ENCODE measurements around the gene RPS2.
"Not testable (repeated sequence)": the region's sequence is repeated elsewhere in the genome, so short reads cannot be mapped to it uniquely, and the experiment has no call there.

The RPS2 gene

GRCh38 chr16:1941162-1942046 lies 23.2 kb downstream of the RPS2 start:
- FAIRE-seq = no peak

DNA sequence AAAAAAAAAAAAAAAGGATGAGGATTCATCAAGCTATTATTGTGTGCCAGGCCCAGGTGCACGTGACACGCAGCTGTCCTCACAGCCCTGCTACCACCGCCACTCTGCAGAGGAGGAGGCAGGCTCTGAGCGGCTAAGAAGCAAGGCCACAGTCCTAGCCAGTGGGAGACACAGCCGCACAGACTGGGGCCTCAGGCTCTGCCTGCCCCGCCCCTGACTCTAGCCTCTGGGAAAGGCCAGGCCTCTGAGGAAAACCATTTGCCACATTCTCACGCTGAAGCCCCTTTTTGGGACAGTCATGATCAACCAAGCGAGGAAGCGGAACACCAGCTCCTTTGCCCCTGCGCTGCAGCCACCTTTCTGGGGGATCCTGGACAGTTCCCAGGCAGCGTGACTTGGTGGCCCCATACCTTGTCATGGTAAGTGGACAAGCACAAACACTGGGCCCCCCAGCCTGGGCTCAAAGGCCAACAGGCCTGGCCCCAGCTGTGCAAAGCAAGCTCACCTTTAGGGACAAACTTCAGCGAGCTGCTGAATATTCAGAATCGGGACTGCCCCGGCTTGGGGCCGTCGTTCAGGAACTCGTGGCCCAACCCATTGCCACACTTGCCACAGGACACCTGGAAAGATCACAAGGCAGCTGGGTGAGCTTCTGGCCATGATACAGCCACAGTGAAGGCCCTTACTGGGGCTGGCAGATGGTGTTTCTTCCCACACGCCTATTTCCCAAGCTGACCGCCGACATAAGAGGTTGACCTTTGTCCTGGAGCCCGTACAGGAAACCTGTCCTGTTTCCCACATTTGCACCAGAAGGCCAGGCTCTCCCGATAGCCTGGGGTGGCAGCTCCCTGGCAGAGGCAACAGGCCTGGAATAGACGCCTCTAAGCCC lies 24.1 kb downstream of the RPS2 start:
- FAIRE-seq = no peak

- not testable (repeated sequence) for FAIRE-seq
Observed at GRCh38 chr16:1939833-1940232, 24.8 kb downstream of the RPS2 start.

DNA sequence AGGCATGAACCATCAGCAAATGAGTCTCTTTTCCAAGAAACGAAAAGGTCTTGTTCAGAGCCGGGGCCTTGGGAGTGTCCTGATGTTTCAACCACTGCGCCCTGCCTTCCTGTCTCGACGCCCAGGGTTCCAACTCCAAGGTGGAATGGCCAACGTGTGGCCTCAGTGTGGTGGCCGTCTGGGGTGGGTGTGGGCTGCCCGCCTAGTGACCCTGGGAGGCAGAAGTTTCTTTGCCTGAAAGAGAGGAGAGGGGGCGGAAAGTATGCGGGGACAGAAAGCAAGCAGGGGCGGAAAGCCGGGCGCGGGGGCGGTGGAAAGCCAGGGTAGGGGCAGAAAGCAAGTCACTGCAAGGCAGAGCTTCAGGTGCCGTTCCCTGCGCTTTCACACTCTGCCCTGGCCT lies 25.7 kb downstream of the RPS2 start:
- FAIRE-seq = no peak

DNA sequence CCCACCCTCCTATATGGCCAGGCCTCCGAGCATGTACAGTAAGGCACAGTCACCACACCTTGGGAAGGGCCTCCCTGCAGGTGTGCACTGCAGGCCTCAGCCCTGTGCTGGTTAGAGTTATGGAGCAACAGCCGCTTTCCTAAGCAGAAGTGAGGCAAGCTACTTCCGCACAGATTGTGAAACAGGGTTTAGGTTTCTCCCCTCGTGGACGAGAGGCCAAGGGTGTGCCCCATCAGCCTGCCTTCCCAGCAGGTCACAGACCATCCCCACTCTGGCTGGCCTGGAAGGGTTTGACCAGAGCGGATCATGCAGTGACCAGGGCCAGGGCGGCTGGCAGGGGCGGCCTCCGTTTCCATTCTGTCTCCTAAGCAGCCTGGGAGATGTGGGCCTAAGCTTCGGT lies 26.3 kb downstream of the RPS2 start:
- no peak for FAIRE-seq

DNA sequence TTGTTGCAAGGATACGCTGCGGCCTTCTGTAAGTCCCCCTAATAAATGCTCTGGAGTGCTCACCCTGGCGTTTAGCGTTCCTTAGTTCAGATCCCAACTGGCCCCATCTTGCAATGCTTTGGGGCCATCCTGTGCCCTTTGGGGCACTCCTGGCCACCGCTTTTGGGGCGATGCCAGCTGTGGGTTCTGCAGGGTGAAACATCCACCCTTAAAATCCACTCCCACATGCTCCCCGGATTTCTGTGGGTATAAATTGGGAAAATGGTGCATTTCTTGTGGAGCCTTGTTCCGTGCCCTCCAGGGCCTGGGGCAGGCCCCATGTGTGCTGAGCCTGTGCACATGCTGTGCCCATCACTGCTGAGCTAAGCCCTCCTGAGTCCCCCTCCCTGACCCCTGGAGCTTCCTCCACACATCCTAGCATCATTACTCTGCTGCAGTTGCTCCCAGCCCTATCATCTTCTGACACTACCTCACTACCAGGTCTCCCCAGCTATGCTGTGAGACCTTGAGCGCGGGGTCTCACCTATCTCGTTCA lies 27.6 kb downstream of the RPS2 start:
- no peak for FAIRE-seq

DNA sequence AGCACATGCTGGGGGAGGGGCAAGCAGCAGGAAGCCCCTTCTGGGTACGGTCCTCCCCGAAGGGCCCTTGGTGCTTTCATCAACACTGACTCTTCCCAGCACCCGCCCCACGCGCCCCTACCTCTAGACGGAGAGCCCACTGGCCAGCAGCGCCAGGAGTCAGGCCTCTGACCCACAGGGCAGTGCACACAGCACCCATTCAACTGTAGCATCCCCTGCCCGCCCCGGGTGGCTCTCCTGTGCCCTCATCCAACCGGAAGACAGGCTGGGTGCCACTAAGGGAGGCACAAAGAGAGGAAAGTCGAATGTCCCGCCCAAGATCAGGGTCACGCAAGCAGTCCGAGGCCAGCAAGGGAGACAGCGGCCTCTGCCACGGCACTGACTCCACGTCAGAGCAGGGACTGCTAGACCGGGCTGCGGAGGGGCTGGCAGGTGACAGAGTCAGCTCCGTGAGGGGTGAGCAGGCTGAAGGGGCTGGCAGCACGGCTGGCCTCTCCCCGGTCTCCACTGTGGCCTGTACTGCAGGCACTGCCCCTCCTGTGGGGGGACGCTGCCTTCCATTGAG lies 31.4 kb downstream of the RPS2 start:
- FAIRE-seq = no peak

DNA sequence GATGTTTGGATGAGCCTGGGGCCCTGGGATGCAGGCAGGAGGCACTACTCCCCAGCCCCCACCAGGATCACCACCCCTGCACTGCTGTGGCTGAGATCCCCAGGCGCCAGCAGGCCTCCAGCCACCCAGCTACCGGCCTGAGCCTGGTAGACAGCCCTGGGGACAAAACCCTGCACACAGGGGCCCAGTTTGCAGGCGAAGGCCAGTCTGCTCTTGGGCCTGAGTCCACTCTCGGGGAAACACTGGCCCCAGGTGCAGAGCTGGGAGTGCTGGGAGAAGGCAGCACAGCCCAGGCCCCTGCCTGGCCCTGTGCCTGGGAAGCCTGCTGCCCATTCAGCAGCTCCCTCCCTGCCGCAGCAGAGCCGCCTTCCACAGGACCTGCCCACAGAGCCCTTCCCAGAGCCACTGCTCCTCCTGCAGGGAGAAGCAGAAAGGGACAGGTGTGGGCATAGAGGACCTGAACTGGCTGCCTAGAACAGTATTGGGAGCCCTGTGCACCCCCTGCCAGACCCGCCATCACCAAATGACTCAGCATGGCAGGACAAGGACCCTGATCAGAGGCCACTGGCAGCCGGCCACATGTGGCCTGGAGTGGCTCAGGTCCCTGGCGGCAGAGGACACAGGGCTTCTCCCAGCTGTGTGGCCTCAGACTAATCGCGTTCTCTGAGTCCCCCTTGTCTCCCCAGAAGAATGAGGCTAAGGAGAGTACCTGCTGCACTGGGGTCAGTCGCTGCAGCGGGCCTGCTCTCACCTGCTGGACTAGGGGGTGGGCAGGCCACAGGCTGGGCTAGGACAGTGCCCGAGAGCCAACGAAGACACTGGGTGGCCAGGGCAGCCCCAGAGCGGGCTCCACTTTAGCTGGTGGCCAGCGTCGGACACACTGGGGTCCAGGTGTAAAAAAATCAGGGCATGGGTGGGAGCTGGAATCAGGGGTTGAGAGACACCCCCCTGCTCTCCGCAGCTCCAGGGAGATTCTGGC lies 32.3 kb downstream of the RPS2 start:
- FAIRE-seq = no peak

- no peak for FAIRE-seq
Observed at GRCh38 chr16:1930338-1930720, 34.3 kb downstream of the RPS2 start.

DNA sequence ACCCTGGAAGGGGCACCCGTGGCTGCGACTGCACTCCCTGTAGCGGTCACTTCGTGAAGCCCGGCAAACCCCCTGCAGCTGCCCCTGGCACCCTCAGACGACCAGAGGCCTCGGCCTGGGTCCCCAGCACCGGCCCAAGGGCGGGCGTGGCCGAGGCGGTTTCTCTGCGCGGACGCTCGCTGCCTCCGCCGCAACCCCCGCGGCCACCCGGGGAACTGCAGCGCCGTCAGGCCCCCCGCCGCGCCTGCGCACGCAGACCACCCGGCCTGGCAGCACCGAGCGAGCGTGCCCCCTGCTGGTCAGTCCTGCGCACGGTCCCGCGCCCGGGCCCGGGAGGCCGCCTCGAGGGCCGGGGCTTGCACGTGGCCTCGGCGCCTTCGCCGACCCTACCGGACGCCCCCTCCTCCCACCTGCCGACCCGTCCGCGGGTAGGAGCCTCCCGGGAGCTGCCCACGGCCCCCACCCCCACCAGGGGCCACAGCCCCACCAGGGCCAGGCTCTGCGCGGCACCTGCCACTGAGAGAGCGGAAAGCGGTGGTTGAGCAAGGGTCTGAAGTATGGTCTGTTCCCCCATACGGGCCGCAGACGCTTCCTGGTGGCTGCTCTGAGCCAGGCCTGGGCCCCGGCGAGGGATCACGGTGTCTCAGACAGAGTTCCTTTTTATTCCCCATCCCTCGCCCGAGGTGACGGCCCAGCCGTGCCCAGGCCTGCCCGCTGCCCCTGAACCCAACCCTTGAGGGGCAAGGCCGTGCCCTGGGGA lies 34.9 kb downstream of the RPS2 start:
- no peak for FAIRE-seq

DNA sequence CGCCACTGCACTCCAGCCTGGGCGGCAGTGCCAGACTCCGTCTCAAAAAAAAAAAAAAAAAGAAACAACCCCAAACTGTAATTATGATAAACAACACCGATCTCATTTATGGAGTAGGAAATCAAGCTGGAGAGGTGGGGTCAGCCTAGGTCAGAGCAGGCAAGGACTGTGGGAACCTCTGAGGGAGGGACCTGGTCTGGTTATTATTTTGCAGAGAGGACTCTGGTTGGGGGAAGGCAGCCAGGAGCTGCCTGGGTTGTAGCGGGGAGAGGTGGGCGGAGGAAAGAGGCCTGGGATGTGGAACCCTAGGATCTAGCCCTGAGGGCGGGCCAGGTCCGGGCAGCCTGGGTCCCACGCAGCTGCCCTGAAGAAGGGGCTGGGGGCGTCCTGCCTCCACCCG lies 35.5 kb downstream of the RPS2 start:
- no peak for FAIRE-seq

GRCh38 chr16:1926271-1926670 lies 38.4 kb downstream of the RPS2 start:
- FAIRE-seq = no peak

DNA sequence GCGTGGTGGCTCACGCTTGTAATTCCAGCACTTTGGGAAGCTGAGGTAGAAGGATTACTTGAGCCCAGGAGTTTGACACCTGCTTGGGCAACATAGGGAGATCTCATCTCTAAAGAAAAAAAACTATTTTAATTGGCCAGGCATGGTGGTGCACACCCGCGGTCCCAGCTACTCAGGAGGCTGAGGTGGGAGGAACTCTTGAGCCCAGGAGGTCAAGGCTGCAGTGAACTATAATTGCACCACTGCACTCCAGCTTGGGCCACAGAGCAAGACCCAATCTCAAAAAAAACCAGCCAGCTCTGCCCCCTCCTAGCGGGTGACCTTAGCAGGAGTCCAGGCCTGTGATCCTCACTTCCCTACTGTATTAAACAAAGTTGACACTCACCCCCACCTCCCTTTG lies 40.5 kb downstream of the RPS2 start:
- FAIRE-seq = no peak

DNA sequence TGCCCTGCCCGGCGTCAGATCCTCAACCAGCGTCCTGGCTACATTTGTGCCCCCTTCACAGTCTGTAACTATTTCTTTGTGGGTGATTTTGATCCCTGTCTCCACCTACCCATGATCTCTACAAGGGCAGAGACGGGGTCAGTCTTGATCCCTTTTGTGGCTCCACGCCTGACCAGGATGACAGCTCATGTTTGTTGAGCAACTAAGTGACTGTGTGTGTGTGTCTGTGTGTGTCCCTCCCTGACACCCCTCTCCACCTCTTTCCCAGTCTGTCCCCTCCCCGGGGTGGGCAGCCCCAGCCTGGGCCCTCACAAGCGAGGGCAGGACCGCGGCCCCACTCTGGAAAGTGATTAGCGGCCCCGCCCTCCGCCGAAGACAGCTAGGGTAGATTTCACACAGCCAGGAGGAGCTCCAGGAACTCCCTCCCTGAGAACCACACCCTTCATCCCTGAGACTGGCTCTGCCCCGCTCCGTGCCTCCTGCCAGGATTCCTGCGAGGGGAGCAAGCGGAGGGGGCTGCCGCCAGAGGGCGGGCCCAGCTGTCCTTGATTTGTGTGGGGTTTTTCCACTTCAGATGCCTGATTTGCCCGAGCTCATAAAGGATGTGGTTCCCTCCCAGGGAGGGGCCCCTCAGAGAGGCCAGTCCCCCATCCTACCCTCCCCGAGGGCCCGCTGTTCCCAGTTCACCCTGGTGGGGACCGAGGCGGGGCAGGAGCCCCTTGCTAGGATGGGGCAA lies 41.2 kb downstream of the RPS2 start:
- no peak for FAIRE-seq

DNA sequence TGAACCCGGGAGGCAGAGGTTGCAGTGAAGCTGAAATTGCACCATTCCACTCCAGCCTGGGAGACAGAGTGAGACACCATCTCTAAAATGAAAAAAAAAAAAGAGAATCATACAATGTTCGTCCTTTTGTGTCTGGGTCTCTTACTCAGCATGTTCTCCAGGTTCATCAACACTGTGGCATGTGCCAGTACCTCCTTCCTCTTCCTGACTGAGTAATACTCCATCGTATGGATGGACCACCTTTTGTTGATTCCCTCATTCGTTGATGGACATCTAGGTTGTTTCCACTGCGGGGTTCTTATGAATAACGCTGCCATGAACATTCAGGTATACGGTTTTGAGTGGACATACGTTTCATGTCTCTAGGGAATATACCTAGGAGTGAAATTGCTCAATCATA lies 42.3 kb downstream of the RPS2 start:
- no peak for FAIRE-seq

- no peak for FAIRE-seq
Observed at GRCh38 chr16:1920727-1921171, 43.9 kb downstream of the RPS2 start.

- FAIRE-seq = not testable (repeated sequence)
Observed at GRCh38 chr16:1920122-1920521, 44.5 kb downstream of the RPS2 start.

- no peak for FAIRE-seq
Observed at GRCh38 chr16:1919327-1919998, 45.2 kb downstream of the RPS2 start.
